Bronchus fibroblast of lung (primary cell): ENCODE results near the gene ETDC. TPM values are rescaled to one million over a fixed set of nuclear protein-coding genes. Genes with fewer than 3 reads are reported as not detected.

Source experiments
- total RNA-seq: library from RNA; depleted of rRNA; stranded (reverse); fragments of >200 nt; gene quantifications from 2 replicates; pipeline ENCODE4 v1.2.3, GENCODE V29; 2015

Gene ETDC
- total RNA-seq = not detected in 2 replicates

DNA sequence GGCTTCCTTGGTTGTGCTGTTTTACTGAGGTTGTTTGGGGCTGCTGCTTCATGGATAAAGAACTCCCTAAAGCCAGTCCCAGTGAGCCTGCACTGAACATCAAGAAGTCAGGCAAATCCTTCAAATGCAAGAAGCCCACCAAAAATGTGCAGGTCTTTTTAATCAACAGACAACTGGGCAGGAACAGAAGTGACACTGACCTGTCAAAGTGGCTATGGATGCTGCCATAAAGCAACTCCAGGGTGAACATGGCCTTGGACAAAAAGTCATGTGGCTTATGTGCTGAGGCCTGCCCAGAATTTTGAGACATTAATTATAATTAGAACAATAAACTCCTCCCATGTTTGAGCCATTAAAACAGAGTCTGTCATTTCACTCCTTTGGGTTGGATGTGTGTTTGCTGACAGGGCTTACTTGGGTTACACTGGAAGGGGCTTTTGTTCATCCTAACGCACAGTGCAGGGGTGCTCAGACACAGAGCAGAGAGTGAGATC lies at the start of gene ETDC:
Gene ETDC (plus strand): TSS at position 51 of the 494 bp plus-strand sequence. CDS start 0 bp downstream, at position 51.

Other genes starting within 250 kb of the ETDC start
- 1.8 and 1.9 TPM in 2 replicates for gene SMIM10L2B, start 210.8 kb upstream of the ETDC start, total RNA-seq
- not detected in 2 replicates for gene ETDB, start 189.0 kb upstream of the ETDC start, total RNA-seq
- gene CT55, start 138.1 kb upstream of the ETDC start, total RNA-seq = not detected in 2 replicates
- not detected in 2 replicates for gene ETDA, start 57.4 kb upstream of the ETDC start, total RNA-seq
- 3.9 and 4.0 TPM in 2 replicates for gene ZNF75D, start 34.6 kb downstream of the ETDC start, total RNA-seq
- 5.1 and 5.4 TPM in 2 replicates for gene ZNF449, start 35.3 kb downstream of the ETDC start, total RNA-seq
- gene SMIM10L2A, start 112.5 kb downstream of the ETDC start, total RNA-seq = 0.15 and 0.17 TPM in 2 replicates
- gene INTS6L, start 211.2 kb downstream of the ETDC start, total RNA-seq = 1.8 and 1.9 TPM in 2 replicates